ENCODE data around the gene OTULIN.

Gene OTULIN

DNA sequence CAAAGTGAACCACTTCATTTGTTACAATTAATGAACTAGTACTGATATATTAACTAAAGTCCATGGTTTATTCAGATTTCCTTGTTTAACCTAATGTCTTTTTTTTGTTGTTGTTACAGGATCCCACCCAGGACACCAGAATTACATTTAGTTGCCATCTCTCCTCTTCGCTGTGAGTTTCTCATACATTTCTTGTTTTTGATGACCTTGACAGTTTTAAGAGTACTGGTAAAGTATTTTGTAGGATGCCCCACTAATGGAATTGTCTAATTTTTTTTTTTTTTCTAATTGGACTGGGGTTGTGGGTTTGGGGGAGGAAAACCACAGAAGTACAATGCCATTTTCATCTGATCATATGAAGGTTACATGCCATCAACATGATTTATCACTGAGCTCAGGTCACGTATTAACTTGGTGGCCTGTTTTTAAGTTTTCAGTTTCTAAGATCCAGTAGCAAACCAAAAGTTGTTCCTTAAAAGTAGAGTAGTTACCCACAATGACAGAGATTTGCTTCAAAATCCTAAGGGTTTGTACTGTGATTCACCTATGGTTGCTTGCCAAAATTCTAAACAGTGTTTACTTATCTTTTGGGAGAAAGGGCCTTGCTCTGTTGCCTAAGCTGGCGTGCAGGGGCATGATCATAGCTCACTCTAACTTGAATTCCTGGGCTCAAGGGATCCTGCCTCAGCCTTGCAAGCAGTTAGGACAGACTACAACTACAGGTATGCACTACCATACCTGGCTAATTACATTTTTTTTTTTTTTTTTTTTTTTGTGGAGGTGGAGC is 4.5 kb upstream of the OTULIN start:
- Histone ChIP-seq H3K9me2 (replicated peaks; ENCODE audit: low read depth, low read length) (no peaks in the 10 kb centered on the region), H3F3A (ENCODE audit: low read depth) (no peaks in the 10 kb centered on the region), H3K36me3 (ENCODE audit: insufficient read depth, low read length) (no peaks in the 10 kb centered on the region), H4K20me1 (ENCODE audit: insufficient read depth, low read length, poor library complexity, severe bottlenecking) (peaks cover 1% of the 10 kb centered on the region), H3K4me2 (ENCODE audit: low read depth, low read length, poor library complexity, severe bottlenecking) (peak overlapping the region; percentile 3), H2AFZ (ENCODE audit: low read length) (no peak overlapping the region), H3K9me3 (ENCODE audit: insufficient read depth, low read depth, low read length) (no peaks in the 10 kb centered on the region), H3K4me3 (ENCODE audit: low read length, poor library complexity, severe bottlenecking) (no peak overlapping the region), H3K4me1 (ENCODE audit: insufficient read depth, low read length, poor library complexity, severe bottlenecking) (peaks cover 31% of the 10 kb centered on the region), H3K79me2 (ENCODE audit: insufficient read depth, low read length) (peaks cover 14% of the 10 kb centered on the region), H3K9ac (ENCODE audit: low read depth, low read length, poor library complexity, severe bottlenecking) (no peak overlapping the region), H3K27me3 (ENCODE audit: insufficient read depth, low read length, poor library complexity, severe bottlenecking) (no peaks in the 10 kb centered on the region)
- TF ChIP-seq EZH2phosphoT487 (IDR thresholded peaks at IDR 0.05; ENCODE audit: borderline replicate concordance) = no peak
- no peak for TF ChIP-seq CTCF (conservative IDR thresholded peaks at IDR 0.05; ENCODE audit: low read length)

- no peak overlapping the region for H2AFZ ChIP-seq (ENCODE audit: low read length)
- peaks cover 9% of the 10 kb centered on the region for H4K20me1 ChIP-seq (ENCODE audit: insufficient read depth, low read length, poor library complexity, severe bottlenecking)
- H3K27me3 ChIP-seq (ENCODE audit: insufficient read depth, low read length, poor library complexity, severe bottlenecking) = no peaks in the 10 kb centered on the region
- no peak overlapping the region for H3K4me3 ChIP-seq (ENCODE audit: low read length, poor library complexity, severe bottlenecking)
- H3K4me2 ChIP-seq (ENCODE audit: low read depth, low read length, poor library complexity, severe bottlenecking) = peak overlapping the region; percentile 3
- no peak overlapping the region for H3K9ac ChIP-seq (ENCODE audit: low read depth, low read length, poor library complexity, severe bottlenecking)
- H3K4me1 ChIP-seq (ENCODE audit: insufficient read depth, low read length, poor library complexity, severe bottlenecking) = peaks cover 37% of the 10 kb centered on the region
- H3K36me3 ChIP-seq (ENCODE audit: insufficient read depth, low read length) = no peaks in the 10 kb centered on the region
- no peaks in the 10 kb centered on the region for H3K9me2 ChIP-seq (replicated peaks; ENCODE audit: low read depth, low read length)
- H3K79me2 ChIP-seq (ENCODE audit: insufficient read depth, low read length) = peaks cover 22% of the 10 kb centered on the region
- TF ChIP-seq EZH2phosphoT487 (IDR thresholded peaks at IDR 0.05; ENCODE audit: borderline replicate concordance) = no peak
- no peaks in the 10 kb centered on the region for H3K9me3 ChIP-seq (ENCODE audit: insufficient read depth, low read depth, low read length)
- H3F3A ChIP-seq (ENCODE audit: low read depth) = no peaks in the 10 kb centered on the region
These were observed 3.7 kb upstream of the OTULIN start for GRCh38 chr5:14660833-14661232.

GRCh38 chr5:14662721-14663260 is 1.7 kb upstream of the OTULIN start:
- TF ChIP-seq EZH2phosphoT487 (IDR thresholded peaks at IDR 0.05; ENCODE audit: borderline replicate concordance) (no peak), CTCF (conservative IDR thresholded peaks at IDR 0.05; ENCODE audit: low read length) (no peak)
- no peak overlapping the region for H2AFZ ChIP-seq (ENCODE audit: low read length)
- H3K9me3 ChIP-seq (ENCODE audit: insufficient read depth, low read depth, low read length) = no peaks in the 10 kb centered on the region
- H3K4me3 ChIP-seq (ENCODE audit: low read length, poor library complexity, severe bottlenecking) = peak overlapping the region; percentile 82
- no peaks in the 10 kb centered on the region for H3F3A ChIP-seq (ENCODE audit: low read depth)
- H3K4me2 ChIP-seq (ENCODE audit: low read depth, low read length, poor library complexity, severe bottlenecking) = peak overlapping the region; percentile 87
- H4K20me1 ChIP-seq (ENCODE audit: insufficient read depth, low read length, poor library complexity, severe bottlenecking) = peaks cover 28% of the 10 kb centered on the region
- peak overlapping the region; percentile 89 for H3K9ac ChIP-seq (ENCODE audit: low read depth, low read length, poor library complexity, severe bottlenecking)
- peaks cover 55% of the 10 kb centered on the region for H3K4me1 ChIP-seq (ENCODE audit: insufficient read depth, low read length, poor library complexity, severe bottlenecking)
- H3K27me3 ChIP-seq (ENCODE audit: insufficient read depth, low read length, poor library complexity, severe bottlenecking) = no peaks in the 10 kb centered on the region
- H3K36me3 ChIP-seq (ENCODE audit: insufficient read depth, low read length) = no peaks in the 10 kb centered on the region
- H3K9me2 ChIP-seq (replicated peaks; ENCODE audit: low read depth, low read length) = no peaks in the 10 kb centered on the region
- H3K79me2 ChIP-seq (ENCODE audit: insufficient read depth, low read length) = peaks cover 42% of the 10 kb centered on the region
